HCT116 (cell line): Measurements from ENCODE around the gene AGBL3. TPM values are rescaled to one million over a fixed set of nuclear protein-coding genes. Genes with fewer than 3 reads are reported as not detected.

Experiments
- ATAC-seq: fragments of 200-7000 bp; cut with Tn5 transposase; 2 replicates; pipeline ENCODE4 v1.9.1; 2020; ENCODE audit warnings: mild to moderate bottlenecking, moderate library complexity
- BruUV-seq: library from RNA; stranded (reverse); fragments of 400-500 nt; replicated peaks from 2 replicates; lab custom pipeline; 2021; lab: Mats Ljungman, UMichigan
- CTCF ChIA-PET: fragments of 300-600 bp; sonication (Branson Sonifier 250); formaldehyde crosslinking; loops from one replicate; lab custom pipeline; 2021; ENCODE audit warnings: antibody characterized with exemption; lab: Charles Lee
- POLR2A ChIA-PET: fragments of 300-600, 350-600 bp; sonication (Branson Sonifier 250); formaldehyde crosslinking; loops from one replicate; lab custom pipeline; 2021; ENCODE audit warnings: antibody characterized with exemption; lab: Charles Lee
- RAD21 ChIA-PET, 2 experiments: fragments of 300-600 bp; sonication (Branson Sonifier 250); formaldehyde crosslinking; loops; one replicate each; lab custom pipeline; 2023; ENCODE audit warnings: low total read pairs in 2 of 2; ENCODE audit not compliant: uncharacterized antibody in 2 of 2, unreplicated experiment in 2 of 2, low non-redundant PET in 1 of 2; lab: Charles Lee
- DNase-seq: peaks from one replicate; pipeline ENCODE4 v3.0.0-alpha.2; 2010; ENCODE audit warnings: low read depth, low spot score
- H2AFZ ChIP-seq: fragments of 200-600 bp; shearing (Covaris generic), sonication (generic); 2 replicates; pipeline ENCODE4 v1.6.1; 2017; ENCODE audit warnings: low read depth, mixed run types, mixed read lengths, antibody characterized with exemption, low read length; ENCODE audit not compliant: poor library complexity, severe bottlenecking
- H3K27ac ChIP-seq: 2 replicates; pipeline ENCODE4 v1.5.1; 2012; ENCODE audit warnings: low read depth, low read length
- H3K27me3 ChIP-seq: fragments of 200-600 bp; sonication (generic); 2 replicates; pipeline ENCODE4 v1.6.1; 2016; ENCODE audit warnings: mixed run types, low read length, mixed read lengths; ENCODE audit not compliant: insufficient read depth
- H3K36me3 ChIP-seq, 2 experiments: fragments of 200-500 bp in 1 of 2; fragments of 200-600 bp in 1 of 2; sonication (Bioruptor generic) in 1 of 2; sonication (generic) in 1 of 2; 2 replicates each; pipeline versions ENCODE4 v1.5.1 to v1.6.1; 2014 to 2016; ENCODE audit warnings: low read length in 2 of 2, inconsistent platforms in 1 of 2, mixed read lengths in 1 of 2, mixed run types in 1 of 2; ENCODE audit not compliant: insufficient read depth in 2 of 2, control insufficient read depth in 1 of 2
- H3K4me1 ChIP-seq, 2 experiments: fragments of 200-600 bp in 1 of 2; sonication (generic) in 1 of 2; 2 replicates each; pipeline versions ENCODE4 v1.5.1 to v1.6.1; 2012 to 2017; ENCODE audit warnings: low read length in 2 of 2, inconsistent platforms in 1 of 2, mild to moderate bottlenecking in 1 of 2, mixed read lengths in 1 of 2, mixed run types in 1 of 2, moderate library complexity in 1 of 2; ENCODE audit not compliant: insufficient read depth in 2 of 2, control insufficient read depth in 1 of 2
- H3K4me2 ChIP-seq: fragments of 200-600 bp; sonication (generic); 2 replicates; pipeline ENCODE4 v1.6.1; 2017; ENCODE audit warnings: mixed run types, low read length, mixed read lengths
- H3K4me3 ChIP-seq, 2 experiments: fragments of 200-600 bp in 1 of 2; sonication (generic) in 1 of 2; replicated peaks in 1 of 2; 2 replicates each; pipeline ENCODE4 v1.5.1; 2011 to 2016; ENCODE audit warnings: low read length in 2 of 2, control low read depth in 1 of 2, low read depth in 1 of 2, mild to moderate bottlenecking in 1 of 2, mixed read lengths in 1 of 2, mixed run types in 1 of 2
- H3K79me2 ChIP-seq: fragments of 200-600 bp; sonication (generic); 2 replicates; pipeline ENCODE4 v1.6.1; 2017; ENCODE audit warnings: mild to moderate bottlenecking, mixed run types, low read length, moderate library complexity, mixed read lengths; ENCODE audit not compliant: insufficient read depth
- H3K9ac ChIP-seq: fragments of 200-600 bp; sonication (generic); 2 replicates; pipeline ENCODE4 v1.6.1; 2016; ENCODE audit warnings: low read length, mixed read lengths
- H3K9me2 ChIP-seq: fragments of 200-600 bp; sonication (generic), shearing (Covaris generic); 2 replicates; pipeline ENCODE4 v1.6.1; 2017; ENCODE audit warnings: mixed run types, mild to moderate bottlenecking, moderate library complexity; ENCODE audit not compliant: insufficient read depth
- H3K9me3 ChIP-seq, 2 experiments: fragments of 200-500 bp in 1 of 2; fragments of 200-600 bp in 1 of 2; sonication (Bioruptor generic) in 1 of 2; sonication (generic) in 1 of 2; 2 replicates each; pipeline ENCODE4 v1.6.1; 2014 to 2017; ENCODE audit warnings: low read length in 2 of 2, mixed read lengths in 2 of 2, inconsistent platforms in 1 of 2, low read depth in 1 of 2, mild to moderate bottlenecking in 1 of 2, mixed run types in 1 of 2, moderate library complexity in 1 of 2; ENCODE audit not compliant: control insufficient read depth in 1 of 2, insufficient read depth in 1 of 2
- H4K20me1 ChIP-seq: fragments of 200-600 bp; sonication (generic), shearing (Covaris generic); 2 replicates; pipeline ENCODE4 v1.6.1; 2017; ENCODE audit warnings: mixed run types, mild to moderate bottlenecking, moderate library complexity; ENCODE audit not compliant: insufficient read depth
- CEBPB ChIP-seq: IDR thresholded peaks from 2 replicates; pipeline ENCODE4 v1.6.1; 2012; ENCODE audit warnings: low read depth
- CTCF ChIP-seq, 3 experiments: fragments of 200-600 bp in 1 of 3; sonication (generic) in 1 of 3; IDR thresholded peaks in 2 of 3; conservative IDR thresholded peaks in 1 of 3; 2 replicates each; pipeline ENCODE4 v1.5.1; 2012 to 2017; ENCODE audit warnings: low read depth in 2 of 3, low read length in 2 of 3, antibody characterized with exemption in 1 of 3, borderline replicate concordance in 1 of 3, control low read depth in 1 of 3, mild to moderate bottlenecking in 1 of 3, mixed read lengths in 1 of 3, mixed run types in 1 of 3, moderate library complexity in 1 of 3; ENCODE audit not compliant: insufficient read depth in 1 of 3
- ELF1 ChIP-seq: IDR thresholded peaks from 2 replicates; pipeline ENCODE4 v1.6.1; 2012; ENCODE audit warnings: low read depth, borderline replicate concordance
- EZH2phosphoT487 ChIP-seq: fragments of 200-600 bp; IDR thresholded peaks from 2 replicates; pipeline ENCODE4 v1.6.1; 2018; ENCODE audit warnings: antibody characterized with exemption, borderline replicate concordance
- FOSL1 ChIP-seq: IDR thresholded peaks from 2 replicates; pipeline ENCODE4 v1.6.1; 2012; ENCODE audit warnings: low read depth
- JUND ChIP-seq: IDR thresholded peaks from 2 replicates; pipeline ENCODE4 v1.6.1; 2012
- POLR2A ChIP-seq: IDR thresholded peaks from 2 replicates; pipeline ENCODE4 v1.7.0; 2011; ENCODE audit warnings: borderline replicate concordance; ENCODE audit not compliant: insufficient read depth, insufficient read length; ENCODE audit errors: extremely low read depth
- POLR2AphosphoS5 ChIP-seq: IDR thresholded peaks from 2 replicates; pipeline ENCODE4 v1.6.1; 2011; ENCODE audit warnings: mild to moderate bottlenecking, low read depth, low read length, moderate library complexity
- SIN3A ChIP-seq: IDR thresholded peaks from 2 replicates; pipeline ENCODE4 v1.6.1; 2012; ENCODE audit warnings: low read depth
- SP1 ChIP-seq: IDR thresholded peaks from 2 replicates; pipeline ENCODE4 v1.6.1; 2012; ENCODE audit warnings: low read depth
- YY1 ChIP-seq: IDR thresholded peaks from 2 replicates; pipeline ENCODE4 v1.6.1; 2011; ENCODE audit warnings: low read length, low read depth, moderate library complexity, mild to moderate bottlenecking; ENCODE audit not compliant: insufficient replicate concordance; ENCODE audit errors: extremely low read depth
- ZBTB33 ChIP-seq: IDR thresholded peaks from 2 replicates; pipeline ENCODE4 v1.6.1; 2011; ENCODE audit warnings: mild to moderate bottlenecking, low read length, moderate library complexity; ENCODE audit not compliant: insufficient replicate concordance; ENCODE audit errors: extremely low read depth
- ZFX ChIP-seq: fragments of 450-650 bp; IDR thresholded peaks from 2 replicates; pipeline ENCODE4 v1.6.1; 2017
- ZNF274 ChIP-seq: fragments of 200-500 bp; sonication (Bioruptor generic); IDR thresholded peaks from 2 replicates; pipeline ENCODE4 v1.6.1; 2014; ENCODE audit warnings: mild to moderate bottlenecking, low read depth, low read length, inconsistent platforms
- intact Hi-C: fragments of 100-400 bp; cut with micrococcal nuclease; formaldehyde crosslinking; loops from 2 replicates; pipeline ENCODE4 v1.10.0; 2022
- total RNA-seq: library from RNA; stranded (reverse); gene quantifications from one replicate; pipeline ENCODE4 v1.2.1, GENCODE V29; 2021; ENCODE audit not compliant: unreplicated experiment

AGBL3 gene
- total RNA-seq, 1 experiment from 2014 or later, result 1.9 TPM

- Histone ChIP-seq H3K27ac (no peak overlapping the region), H3K79me2 (no peaks in the 10 kb centered on the region), H3K9ac (no peak overlapping the region), H3K27me3 (no peaks in the 10 kb centered on the region), H3K4me3 (no peak overlapping the region), H2AFZ (no peak overlapping the region), H3K4me2 (no peak overlapping the region), H4K20me1 (no peaks in the 10 kb centered on the region), H3K36me3 (peaks cover 0 to 7% of the 10 kb centered on the region in 2 experiments; a peak in 2 of 4 replicates)
- intact Hi-C loops, result loop anchor here (10.0 kb wide), 1 partner anchor 513 kb away; no protein-coding TSS in a partner anchor
- ChIA-PET CTCF (interaction anchor here (1.6 kb wide), 1 partner anchor 315 kb away, joined by 3 read pairs; no protein-coding TSS in a partner anchor), RAD21 (no interaction called here)
- ATAC-seq (no peak), DNase-seq (no peak)
- no TSS peak for BruUV-seq
- TF ChIP-seq CEBPB, result no peak
- no peak for TF ChIP-seq SIN3A
- no peak for TF ChIP-seq ZNF274
- TF ChIP-seq ELF1, result no peak
- no peak for TF ChIP-seq POLR2A
- no peak for TF ChIP-seq ZBTB33
- TF ChIP-seq YY1, result no peak
- TF ChIP-seq FOSL1, result no peak
- TF ChIP-seq SP1, result no peak
- TF ChIP-seq CTCF (IDR thresholded peaks at IDR 0.05 in 2 of 3, conservative IDR thresholded peaks at IDR 0.05 in 1 of 3; ENCODE audit: borderline replicate concordance in 1 of 3, insufficient read depth in 1 of 3, low read depth in 2 of 3, low read length in 2 of 3), result no peak
- TF ChIP-seq JUND, result no peak
- no peak for TF ChIP-seq ZFX
- TF ChIP-seq POLR2AphosphoS5, result no peak
- no peak for TF ChIP-seq EZH2phosphoT487
- TF ChIP-seq, all 23 proteins: peak for 0
- Histone ChIP-seq H3K9me2 (no peaks in the 10 kb centered on the region), H3K4me1 (no peaks in the 10 kb centered on the region), H3K9me3 (no peaks in the 10 kb centered on the region)
- POLR2A ChIA-PET, result no interaction called here
Measured at GRCh38 chr7:134947831-134948230, 38.5 kb upstream of the AGBL3 start.
